ENCODE results near the gene FLNB. TPM values are rescaled to one million over a fixed set of nuclear protein-coding genes. Genes with fewer than 3 reads are reported as not detected.

FLNB gene
- total and polyA plus RNA-seq, 2 of the 4 experiments (the other 2 are of a cell fraction) = 78.0 to 136 TPM

- H3K79me1 ChIP-seq (ENCODE audit: low read depth in 1 of 2, low read length in 2 of 2) = peaks cover 17 to 75% of the 10 kb centered on the region in 2 experiments
- POLR2A ChIA-PET (ENCODE audit: unreplicated experiment) = no interaction called here
- H3K23ac ChIP-seq (ENCODE audit: low read depth, low read length) = no peak overlapping the region
- no peak overlapping the region for H3K9ac ChIP-seq (ENCODE audit: low read depth, low read length)
- H2AK5ac ChIP-seq (ENCODE audit: low read depth, low read length) = no peak overlapping the region
- in situ Hi-C loops (cut with MboI; ENCODE audit: low sequenced_read_pairs) = no loop called here
- no peaks in the 10 kb centered on the region for H3K9me3 ChIP-seq (ENCODE audit: control insufficient read depth, insufficient read depth, low read length)
- no peak overlapping the region for H3K56ac ChIP-seq (ENCODE audit: extremely low read depth, insufficient read depth, low read length)
- CTCF ChIA-PET = no interaction called here
- H2BK120ac ChIP-seq (ENCODE audit: low read depth, low read length) = no peak overlapping the region
- H3K9me1 ChIP-seq (ENCODE audit: insufficient read depth, low read length) = peaks cover 27% of the 10 kb centered on the region
- H3K4ac ChIP-seq (ENCODE audit: low read depth, low read length) = no peak overlapping the region
- no peak overlapping the region for H2BK15ac ChIP-seq (ENCODE audit: low read depth, low read length)
- H3K4me1 ChIP-seq (ENCODE audit: control insufficient read depth, insufficient read depth, low read length) = peaks cover 24% of the 10 kb centered on the region
- no peaks in the 10 kb centered on the region; the same call in 1 of the 2 replicates for H3K36me3 ChIP-seq (ENCODE audit: control insufficient read depth, insufficient read depth, low read length)
- no TSS peak for BruUV-seq (replicated peaks)
- no peak overlapping the region for H3K4me2 ChIP-seq (ENCODE audit: low read depth, low read length)
- DNase-seq = no peak
- H2BK5ac ChIP-seq (ENCODE audit: low read depth, low read length, poor library complexity, severe bottlenecking) = no peak overlapping the region
- H4K91ac ChIP-seq (ENCODE audit: insufficient read depth, low read depth, low read length) = no peak overlapping the region
- TF ChIP-seq ELK1 (IDR thresholded peaks at IDR 0.05; ENCODE audit: borderline replicate concordance, low read depth, low read length) (no peak), FOS (IDR thresholded peaks at IDR 0.05; ENCODE audit: low read depth, low read length) (no peak), MAFK (IDR thresholded peaks at IDR 0.05; ENCODE audit: low read depth, low read length) (no peak), POLR2A (IDR thresholded peaks at IDR 0.05; ENCODE audit: low read depth, low read length) (no peak), SMC3 (IDR thresholded peaks at IDR 0.05; ENCODE audit: low read depth, low read length) (no peak), NFE2L2 (IDR thresholded peaks at IDR 0.05; ENCODE audit: low read depth, low read length) (no peak), CEBPB (IDR thresholded peaks at IDR 0.05; ENCODE audit: low read depth, low read length) (no peak), USF2 (IDR thresholded peaks at IDR 0.05; ENCODE audit: low read depth, low read length) (no peak), MAZ (IDR thresholded peaks at IDR 0.05; ENCODE audit: borderline replicate concordance, low read depth, low read length) (no peak), RCOR1 (IDR thresholded peaks at IDR 0.05; ENCODE audit: insufficient replicate concordance, low read length) (no peak), MXI1 (IDR thresholded peaks at IDR 0.05; ENCODE audit: borderline replicate concordance, low read depth, low read length) (no peak), RFX5 (IDR thresholded peaks at IDR 0.05; ENCODE audit: low read depth, low read length) (no peak), RAD21 (IDR thresholded peaks at IDR 0.05; ENCODE audit: low read length) (no peak), BHLHE40 (IDR thresholded peaks at IDR 0.05; ENCODE audit: low read depth, low read length) (no peak), CHD1 (IDR thresholded peaks at IDR 0.05; ENCODE audit: low read depth, low read length) (no peak)
- TF ChIP-seq, protein P1, sequence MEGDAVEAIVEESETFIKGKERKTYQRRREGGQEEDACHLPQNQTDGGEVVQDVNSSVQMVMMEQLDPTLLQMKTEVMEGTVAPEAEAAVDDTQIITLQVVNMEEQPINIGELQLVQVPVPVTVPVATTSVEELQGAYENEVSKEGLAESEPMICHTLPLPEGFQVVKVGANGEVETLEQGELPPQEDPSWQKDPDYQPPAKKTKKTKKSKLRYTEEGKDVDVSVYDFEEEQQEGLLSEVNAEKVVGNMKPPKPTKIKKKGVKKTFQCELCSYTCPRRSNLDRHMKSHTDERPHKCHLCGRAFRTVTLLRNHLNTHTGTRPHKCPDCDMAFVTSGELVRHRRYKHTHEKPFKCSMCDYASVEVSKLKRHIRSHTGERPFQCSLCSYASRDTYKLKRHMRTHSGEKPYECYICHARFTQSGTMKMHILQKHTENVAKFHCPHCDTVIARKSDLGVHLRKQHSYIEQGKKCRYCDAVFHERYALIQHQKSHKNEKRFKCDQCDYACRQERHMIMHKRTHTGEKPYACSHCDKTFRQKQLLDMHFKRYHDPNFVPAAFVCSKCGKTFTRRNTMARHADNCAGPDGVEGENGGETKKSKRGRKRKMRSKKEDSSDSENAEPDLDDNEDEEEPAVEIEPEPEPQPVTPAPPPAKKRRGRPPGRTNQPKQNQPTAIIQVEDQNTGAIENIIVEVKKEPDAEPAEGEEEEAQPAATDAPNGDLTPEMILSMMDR (conservative IDR thresholded peaks at IDR 0.05; ENCODE audit: low read depth, low read length) = no peak
- no peak overlapping the region for H3K18ac ChIP-seq (ENCODE audit: low read depth, low read length)
- H3K4me3 ChIP-seq (ENCODE audit: insufficient read depth, low read depth, low read length) = no peak overlapping the region
- intact Hi-C loops (cut with micrococcal nuclease) = no loop called here
- H4K8ac ChIP-seq (ENCODE audit: low read depth in 2 of 2, low read length in 2 of 2) = no peak overlapping the region
- ATAC-seq (ENCODE audit: low read depth) = no peak
- no peak overlapping the region for H3K27ac ChIP-seq (ENCODE audit: insufficient read depth, low read length)
- no peak overlapping the region for H2AK9ac ChIP-seq (replicated peaks; ENCODE audit: low read depth, low read length, poor library complexity)
- no peaks in the 10 kb centered on the region for H3K27me3 ChIP-seq (ENCODE audit: control insufficient read depth, insufficient read depth, low read length)
- no peak overlapping the region for H2AFZ ChIP-seq (replicated peaks; ENCODE audit: low read length, poor library complexity)
- H4K5ac ChIP-seq (ENCODE audit: low read depth, low read length) = no peak overlapping the region
- dilution Hi-C loops (cut with HindIII; ENCODE audit: low sequenced_read_pairs, unreplicated experiment) = no loop called here
- peaks cover 85% of the 10 kb centered on the region for H4K20me1 ChIP-seq (ENCODE audit: insufficient read depth, low read length)
- WGBS, 2 experiments (ENCODE audit: extremely low coverage in 2 of 2, insufficient read length in 1 of 2) = 100% methylated on average over 1 of the region's 6 CpGs; no CpG with 5 or more reads in 1 of the 2 experiments
- H2BK20ac ChIP-seq (ENCODE audit: low read depth, low read length) = no peak overlapping the region
- no peak overlapping the region for H3K14ac ChIP-seq (replicated peaks; ENCODE audit: low read depth, low read length)
Observed at GRCh38 chr3:58027704-58028317, 19.6 kb downstream of the FLNB start.
